Testis (tissue), 2 donors: Measurements from ENCODE around the gene EGLN2.
"Not testable (repeated sequence)": the region's sequence is repeated elsewhere in the genome, so short reads cannot be mapped to it uniquely, and the experiment has no call there.

Experiments used
- CTCF ChIP-seq, 3 experiments: fragments of 450-650 bp in 2 of 3; fragments of 200-600 bp in 1 of 3; sonication (generic) in 1 of 3; IDR thresholded peaks; one replicate each; pipeline ENCODE4 v1.5.1; 2016 to 2019; ENCODE audit warnings: antibody characterized with exemption in 3 of 3, mild to moderate bottlenecking in 2 of 3, moderate library complexity in 1 of 3
- POLR2A ChIP-seq: fragments of 450-650 bp; IDR thresholded peaks from one replicate; pipeline ENCODE4 v1.6.1; 2017; ENCODE audit warnings: antibody characterized with exemption, mild to moderate bottlenecking, moderate library complexity

GRCh38 chr19:40826312-40826698 lies 27.3 kb downstream of the EGLN2 start:
- TF ChIP-seq POLR2A; CTCF (IDR thresholded peaks at IDR 0.05): not testable (repeated sequence)
